Cardiac muscle cell (in vitro differentiated cells and primary cell): ENCODE data around the gene COL6A2. TPM values are rescaled to one million over a fixed set of nuclear protein-coding genes. Genes with fewer than 3 reads are reported as not detected.

Source experiments
- DNase-seq, 2 donors: peaks; one replicate each; pipeline versions ENCODE4 v3.0.0 to v3.0.0-alpha.2; 2010 to 2017; ENCODE audit warnings: low read depth in 1 of 2, low spot score in 1 of 2
- H3K27ac ChIP-seq: fragments of 200-600 bp; sonication (generic); 2 replicates; pipeline ENCODE4 v1.5.1; 2016
- H3K27me3 ChIP-seq: fragments of 200-600 bp; sonication (generic); 2 replicates; pipeline ENCODE4 v1.6.0; 2016; ENCODE audit warnings: control low read depth
- H3K36me3 ChIP-seq: fragments of 200-600 bp; sonication (generic); 2 replicates; pipeline ENCODE4 v1.5.1; 2016; ENCODE audit warnings: control low read depth
- H3K4me1 ChIP-seq: fragments of 200-600 bp; sonication (generic); 2 replicates; pipeline ENCODE4 v1.8.1; 2017; ENCODE audit warnings: low read depth, mild to moderate bottlenecking, mixed run types
- H3K4me3 ChIP-seq: fragments of 200-600 bp; sonication (generic); 2 replicates; pipeline ENCODE4 v1.5.1; 2016; ENCODE audit warnings: mild to moderate bottlenecking
- H3K9me3 ChIP-seq: fragments of 200-600 bp; sonication (generic); 2 replicates; pipeline ENCODE4 v1.5.1; 2017; ENCODE audit warnings: low read depth, mild to moderate bottlenecking, control low read depth
- polyA plus RNA-seq: library from polyadenylated mRNA; unstranded; fragments of >200 nt; fragmentation: Nextera tagmentation; extraction: Ambion mirVana; gene quantifications from 2 replicates; pipeline ENCODE4 v1.2.1, GENCODE V29; 2016
- total RNA-seq: library from RNA; depleted of rRNA; stranded (reverse); fragments of >200 nt; gene quantifications from 2 replicates; pipeline ENCODE4 v1.2.3, GENCODE V29; 2016
- TF ChIP-seq, protein P1 (sequence below): IDR thresholded peaks from 2 replicates; pipeline ENCODE4 v1.5.1; 2012; ENCODE audit warnings: low read depth, mild to moderate bottlenecking, low read length

The COL6A2 gene
- total and polyA plus RNA-seq, 2 experiments from 2014 or later, result 153 to 260 TPM

- Histone ChIP-seq H3K9me3 (no peaks in the 10 kb centered on the region), H3K27ac (no peak overlapping the region), H3K4me1 (peaks cover 30% of the 10 kb centered on the region), H3K36me3 (no peaks in the 10 kb centered on the region), H3K4me3 (no peak overlapping the region), H3K27me3 (no peaks in the 10 kb centered on the region)
- TF ChIP-seq, protein P1, sequence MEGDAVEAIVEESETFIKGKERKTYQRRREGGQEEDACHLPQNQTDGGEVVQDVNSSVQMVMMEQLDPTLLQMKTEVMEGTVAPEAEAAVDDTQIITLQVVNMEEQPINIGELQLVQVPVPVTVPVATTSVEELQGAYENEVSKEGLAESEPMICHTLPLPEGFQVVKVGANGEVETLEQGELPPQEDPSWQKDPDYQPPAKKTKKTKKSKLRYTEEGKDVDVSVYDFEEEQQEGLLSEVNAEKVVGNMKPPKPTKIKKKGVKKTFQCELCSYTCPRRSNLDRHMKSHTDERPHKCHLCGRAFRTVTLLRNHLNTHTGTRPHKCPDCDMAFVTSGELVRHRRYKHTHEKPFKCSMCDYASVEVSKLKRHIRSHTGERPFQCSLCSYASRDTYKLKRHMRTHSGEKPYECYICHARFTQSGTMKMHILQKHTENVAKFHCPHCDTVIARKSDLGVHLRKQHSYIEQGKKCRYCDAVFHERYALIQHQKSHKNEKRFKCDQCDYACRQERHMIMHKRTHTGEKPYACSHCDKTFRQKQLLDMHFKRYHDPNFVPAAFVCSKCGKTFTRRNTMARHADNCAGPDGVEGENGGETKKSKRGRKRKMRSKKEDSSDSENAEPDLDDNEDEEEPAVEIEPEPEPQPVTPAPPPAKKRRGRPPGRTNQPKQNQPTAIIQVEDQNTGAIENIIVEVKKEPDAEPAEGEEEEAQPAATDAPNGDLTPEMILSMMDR, result no peak
- no peak for DNase-seq
Measured at GRCh38 chr21:46150073-46150472, 52.2 kb downstream of the COL6A2 start.

- Histone ChIP-seq H3K27ac (no peak overlapping the region), H3K4me1 (peaks cover 36% of the 10 kb centered on the region), H3K9me3 (no peaks in the 10 kb centered on the region), H3K36me3 (no peaks in the 10 kb centered on the region), H3K27me3 (no peaks in the 10 kb centered on the region), H3K4me3 (no peak overlapping the region)
- no peak for DNase-seq
- TF ChIP-seq, protein P1, result no peak
Measured at GRCh38 chr21:46150491-46151121, 52.7 kb downstream of the COL6A2 start.

- H3K4me1 ChIP-seq, result peaks cover 42% of the 10 kb centered on the region
- no peak for DNase-seq
- H3K36me3 ChIP-seq, result no peaks in the 10 kb centered on the region
- no peaks in the 10 kb centered on the region for H3K27me3 ChIP-seq
- H3K4me3 ChIP-seq, result no peak overlapping the region
- no peak overlapping the region for H3K27ac ChIP-seq
- no peaks in the 10 kb centered on the region for H3K9me3 ChIP-seq
- TF ChIP-seq, protein P1, result no peak
Measured at GRCh38 chr21:46151261-46151988, 53.5 kb downstream of the COL6A2 start.

DNA sequence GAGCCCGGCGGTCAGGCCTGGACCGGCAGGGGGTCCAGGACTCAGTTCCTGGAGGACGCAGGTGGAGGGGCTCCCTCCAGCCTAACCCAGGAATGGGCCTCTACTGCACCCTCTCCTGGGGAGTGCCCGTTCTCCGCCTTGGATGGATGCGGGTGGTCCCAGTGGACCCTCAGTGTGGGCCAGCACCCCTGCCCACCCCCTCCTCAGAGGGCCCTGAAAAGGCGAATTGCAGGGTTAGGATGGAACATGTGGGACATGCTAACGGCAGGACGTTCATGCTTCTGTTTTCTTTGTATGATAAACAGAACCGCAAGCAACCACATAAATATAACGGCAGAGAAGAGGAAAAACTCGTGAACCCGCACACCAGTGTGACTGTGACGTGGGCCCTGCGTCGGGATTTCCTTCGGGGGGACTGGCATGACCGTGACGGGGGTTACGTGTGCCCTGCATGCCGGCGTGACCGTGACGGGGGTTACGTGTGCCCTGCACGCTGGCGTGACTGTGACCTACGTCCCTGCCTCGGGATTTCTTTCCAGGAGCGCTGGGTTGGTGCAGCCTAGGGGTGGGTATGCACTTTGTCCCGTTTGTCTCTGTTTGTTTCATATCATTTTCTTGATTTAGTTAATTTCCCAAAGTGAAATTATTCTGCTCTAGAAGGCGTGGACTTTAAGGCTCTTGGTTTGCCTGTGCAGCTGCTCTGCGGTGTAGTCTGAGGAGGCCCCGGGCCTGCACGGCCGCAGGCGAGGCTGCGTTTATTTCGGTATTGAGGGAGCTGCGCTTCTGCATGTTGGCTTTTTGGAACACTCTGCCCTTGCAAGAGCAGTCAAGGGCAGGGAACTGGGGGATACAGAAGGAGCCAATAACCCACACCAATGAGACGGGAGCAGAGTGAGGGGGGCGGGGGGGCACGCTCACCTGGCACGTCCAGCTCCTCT, 54.3 kb downstream of the COL6A2 start:
- peaks cover 42% of the 10 kb centered on the region for H3K4me1 ChIP-seq
- H3K27ac ChIP-seq, result peak overlapping the region; percentile 91
- H3K27me3 ChIP-seq, result no peaks in the 10 kb centered on the region
- DNase-seq, result no peak
- TF ChIP-seq, protein P1, result no peak
- H3K36me3 ChIP-seq, result no peaks in the 10 kb centered on the region
- no peaks in the 10 kb centered on the region for H3K9me3 ChIP-seq
- H3K4me3 ChIP-seq, result no peak overlapping the region

DNA sequence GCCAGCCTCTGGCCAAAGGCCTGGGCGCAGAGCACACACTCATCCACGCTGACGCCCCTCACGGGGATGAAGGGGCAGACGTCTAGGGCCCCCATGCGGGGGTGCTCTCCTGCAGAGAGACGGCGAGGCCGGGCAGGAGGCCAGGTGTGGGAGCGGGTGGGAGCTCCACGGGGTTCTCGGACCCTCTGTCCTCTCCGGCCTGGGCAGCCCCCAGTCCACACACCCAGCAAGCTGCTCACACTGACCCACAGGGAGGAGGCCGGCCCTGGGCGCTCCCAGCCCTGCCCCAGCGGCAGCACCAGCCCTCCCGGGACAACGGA, 55.0 kb downstream of the COL6A2 start:
- H3K4me3 ChIP-seq, result no peak overlapping the region
- H3K27me3 ChIP-seq, result no peaks in the 10 kb centered on the region
- no peaks in the 10 kb centered on the region for H3K9me3 ChIP-seq
- DNase-seq, result no peak
- no peaks in the 10 kb centered on the region for H3K36me3 ChIP-seq
- H3K27ac ChIP-seq, result peak overlapping the region; percentile 91
- TF ChIP-seq, protein P1, result no peak
- H3K4me1 ChIP-seq, result peaks cover 42% of the 10 kb centered on the region
